Measurements from ENCODE around the gene FCER2.

FCER2 gene

GRCh38 chr19:7732045-7732444, 30.1 kb upstream of the FCER2 start, which contains the start of gene CLEC4G:
TSS of gene CLEC4G (minus strand) at chr19:7732110. CDS start at chr19:7732102, 8 bp downstream.
- DNase-seq: no peak

- DNase-seq: no peak
Observed at GRCh38 chr19:7731615-7732014, 29.7 kb upstream of the FCER2 start.

- DNase-seq: no peak
Observed at GRCh38 chr19:7731218-7731595, 29.3 kb upstream of the FCER2 start.

DNA sequence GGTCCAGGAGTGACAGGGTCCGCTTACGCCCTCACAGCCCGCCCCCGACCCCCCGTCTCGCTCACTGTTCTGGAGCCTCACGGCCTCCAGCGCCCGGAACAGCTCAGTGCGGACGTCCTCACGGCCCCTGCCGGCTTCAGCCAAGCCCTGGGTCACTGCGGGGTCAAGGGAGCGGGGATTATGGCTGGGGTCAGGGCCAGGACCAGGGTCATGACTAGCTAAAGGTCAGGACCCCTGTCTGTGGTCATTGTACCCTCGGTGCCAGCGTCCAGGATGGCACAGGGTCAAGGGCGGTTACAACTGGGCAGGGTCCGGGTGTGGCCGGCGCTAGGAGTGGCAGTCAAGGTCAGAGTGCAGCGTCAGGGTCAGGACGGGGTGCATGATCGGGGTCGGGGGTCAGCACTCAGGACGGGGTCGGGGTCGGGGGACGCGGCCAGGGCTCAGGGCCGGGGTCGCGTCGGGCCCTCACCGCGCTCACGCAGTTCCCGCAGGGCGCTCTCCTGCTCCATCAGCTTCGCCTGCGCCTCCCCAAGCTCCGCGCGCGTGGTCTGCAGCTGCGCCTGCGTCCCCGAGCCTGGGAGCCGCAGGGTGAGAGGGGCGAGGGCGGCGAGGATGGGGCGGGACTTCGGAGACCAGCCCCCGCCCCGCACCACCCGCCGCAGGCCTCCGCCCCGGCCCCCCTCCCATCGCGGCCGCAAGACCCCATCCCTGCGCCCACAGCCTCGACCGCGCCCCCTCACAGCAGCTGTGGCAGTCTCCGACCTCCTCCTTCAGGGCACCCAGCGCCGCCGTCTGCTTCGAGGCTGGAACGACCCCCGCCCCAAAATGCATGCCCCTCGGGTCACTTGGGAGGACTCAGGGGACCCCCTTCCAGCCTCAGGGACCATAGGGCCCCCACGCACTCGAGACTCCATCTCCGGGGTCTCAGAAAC, 28.6 kb upstream of the FCER2 start:
- no peak for DNase-seq

DNA sequence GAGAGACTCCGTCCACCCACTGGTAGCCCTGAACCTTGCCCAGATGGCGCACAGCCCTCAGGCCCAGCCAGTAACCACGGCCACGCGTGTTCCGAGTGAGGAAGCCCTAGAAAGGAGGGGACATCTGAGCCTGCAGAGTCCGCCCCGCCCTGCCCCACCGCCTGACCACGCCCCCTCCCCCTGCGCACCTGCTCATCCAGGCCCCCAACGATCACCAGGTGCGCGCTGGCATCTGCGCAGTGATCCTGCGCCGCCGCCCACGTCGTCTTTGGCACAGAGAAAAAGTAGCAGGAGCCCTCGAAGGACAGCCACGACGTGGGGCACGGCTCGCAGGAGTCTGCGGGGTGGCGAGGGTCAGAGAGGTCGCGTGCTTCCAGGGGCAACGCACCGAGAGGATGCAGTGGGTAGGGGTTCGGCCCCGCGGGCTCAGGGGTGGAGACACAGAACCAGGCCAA, 27.9 kb upstream of the FCER2 start:
- no peak for DNase-seq

- no peak for DNase-seq
Observed at GRCh38 chr19:7729211-7729610, 27.3 kb upstream of the FCER2 start.

- DNase-seq: no peak
Observed at GRCh38 chr19:7725791-7726190, 23.9 kb upstream of the FCER2 start.

- DNase-seq: no peak
Observed at GRCh38 chr19:7722231-7722651, 20.3 kb upstream of the FCER2 start.

- DNase-seq: no peak
Observed at GRCh38 chr19:7720351-7720750, 18.4 kb upstream of the FCER2 start.

DNA sequence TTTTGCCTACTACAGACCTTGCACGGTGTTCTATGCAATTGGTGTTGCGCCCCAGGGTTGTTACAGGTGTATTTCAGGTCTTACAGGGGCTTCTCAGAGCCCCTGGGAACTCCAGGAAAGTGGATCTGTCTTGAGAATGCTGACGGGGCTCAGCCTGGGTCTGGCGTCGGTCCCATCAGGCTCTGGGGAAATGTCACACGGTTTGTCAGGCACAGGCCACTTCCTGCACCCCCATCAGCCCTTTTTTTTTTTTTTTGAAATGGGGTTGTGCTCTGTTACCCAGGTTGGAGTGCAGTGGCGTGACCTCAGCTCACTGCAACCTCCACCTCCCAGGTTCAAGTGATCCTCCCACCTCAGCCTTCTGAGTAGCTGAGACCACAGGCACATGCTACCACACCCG, 16.7 kb upstream of the FCER2 start:
- no peak for DNase-seq

GRCh38 chr19:7716762-7717161, 14.8 kb upstream of the FCER2 start:
- DNase-seq: no peak

DNA sequence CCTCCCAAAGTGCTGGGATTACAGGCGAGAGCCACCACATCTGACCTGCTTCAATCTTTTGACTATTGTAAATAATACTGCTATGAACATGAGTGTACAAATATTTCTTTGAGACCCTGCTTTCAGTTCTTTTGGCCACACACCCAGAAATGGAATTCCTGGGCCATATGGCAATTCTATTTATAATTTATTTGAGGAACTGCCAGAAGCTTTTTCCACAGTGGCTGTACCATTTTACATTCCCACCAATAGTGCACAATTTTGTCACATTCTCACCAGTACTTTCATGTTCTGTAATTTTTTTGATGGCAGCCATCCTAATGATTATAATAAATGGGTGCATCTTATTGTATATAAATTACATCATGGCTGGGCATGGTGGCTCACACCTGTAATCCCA, 13.7 kb upstream of the FCER2 start:
- DNase-seq: no peak

- DNase-seq: no peak
Observed at GRCh38 chr19:7710616-7711015, 8.7 kb upstream of the FCER2 start.

DNA sequence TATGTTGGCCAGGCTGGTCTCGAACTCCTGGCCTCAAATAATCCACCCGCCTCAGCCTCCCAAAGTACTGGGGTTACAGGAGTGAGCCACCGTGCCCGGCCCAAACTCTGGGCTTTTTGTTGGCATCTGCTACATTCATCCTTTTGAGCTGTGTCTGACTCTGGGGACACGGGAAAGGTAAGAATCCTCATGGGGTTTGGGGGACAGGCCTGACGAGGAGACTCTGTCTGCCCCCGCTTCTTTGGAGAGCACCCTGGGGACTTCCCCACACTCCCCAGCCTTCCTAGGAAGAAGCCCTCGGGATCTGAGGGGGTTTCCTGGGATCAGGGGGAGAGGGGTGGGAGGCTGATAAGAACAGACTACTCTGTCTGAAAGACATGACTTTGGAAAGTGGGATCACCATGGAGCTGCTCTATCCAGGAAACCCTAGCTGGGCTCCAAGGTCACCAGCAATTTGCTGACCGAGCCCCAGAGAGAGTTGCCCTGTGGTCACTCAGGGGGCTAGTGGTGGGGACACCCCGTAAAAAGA, 8.1 kb upstream of the FCER2 start:
- no peak for DNase-seq

GRCh38 chr19:7706955-7707456, 5.1 kb upstream of the FCER2 start:
- DNase-seq: no peak

GRCh38 chr19:7706188-7706954, 4.4 kb upstream of the FCER2 start:
- DNase-seq: no peak

DNA sequence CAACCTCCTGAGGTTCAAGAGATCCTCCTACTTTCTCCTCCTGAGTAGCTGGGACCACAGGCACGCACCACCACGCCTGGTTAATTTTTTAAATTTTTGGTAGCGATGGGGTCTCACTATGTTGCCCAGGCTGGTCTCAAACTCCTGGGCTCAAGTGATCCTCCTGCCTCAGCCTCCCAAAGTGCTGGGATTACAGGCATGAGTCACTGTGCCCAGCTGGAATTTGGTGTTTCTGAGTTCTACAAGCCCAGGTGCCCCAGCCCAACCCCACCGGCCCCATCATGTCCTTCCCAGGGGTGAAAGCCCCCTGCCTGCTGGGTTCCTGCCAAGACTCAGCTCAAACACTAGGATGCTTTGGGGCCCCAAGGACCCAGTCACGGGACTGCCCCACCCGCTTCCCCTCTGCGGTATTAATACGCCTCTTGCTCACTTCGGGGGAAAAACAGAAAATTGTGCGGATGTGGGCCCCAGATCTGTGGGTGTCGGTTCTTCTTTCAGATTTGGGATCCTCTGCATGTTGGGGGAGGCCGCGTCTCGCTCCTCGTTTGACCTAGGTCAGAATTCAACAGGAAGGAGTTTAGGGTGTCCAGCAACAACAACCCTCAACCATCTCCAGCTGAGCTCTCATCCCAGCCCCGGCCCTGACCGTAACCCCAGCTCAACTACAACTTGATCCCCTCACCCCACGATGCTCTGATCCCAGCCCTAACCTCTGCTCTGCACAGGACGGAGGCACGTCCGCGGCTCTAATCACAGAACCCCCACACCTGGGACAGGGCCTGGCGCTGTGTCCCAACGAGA, 3.7 kb upstream of the FCER2 start:
- DNase-seq: no peak

GRCh38 chr19:7704280-7705060, 2.5 kb upstream of the FCER2 start:
- DNase-seq: no peak

DNA sequence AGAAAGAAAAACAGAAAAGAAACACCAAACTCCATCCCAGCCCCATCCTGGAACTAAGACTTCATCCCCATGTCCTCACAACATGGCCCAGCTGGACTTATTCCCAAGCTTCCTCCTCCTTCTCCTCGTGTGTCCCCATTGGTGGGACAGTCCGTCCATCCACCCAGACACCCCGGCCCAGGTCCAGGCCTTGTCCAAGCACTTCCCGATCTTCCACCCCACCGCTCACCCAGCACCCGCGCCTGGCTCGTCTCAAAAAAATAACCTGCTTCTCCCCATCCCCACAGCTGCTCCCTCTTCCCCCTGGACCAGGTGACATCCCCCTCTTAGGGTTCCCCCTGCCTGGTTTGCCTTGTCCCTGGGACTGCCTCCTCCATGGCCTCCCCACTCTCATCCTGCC, 1.4 kb upstream of the FCER2 start:
- no peak for DNase-seq

DNA sequence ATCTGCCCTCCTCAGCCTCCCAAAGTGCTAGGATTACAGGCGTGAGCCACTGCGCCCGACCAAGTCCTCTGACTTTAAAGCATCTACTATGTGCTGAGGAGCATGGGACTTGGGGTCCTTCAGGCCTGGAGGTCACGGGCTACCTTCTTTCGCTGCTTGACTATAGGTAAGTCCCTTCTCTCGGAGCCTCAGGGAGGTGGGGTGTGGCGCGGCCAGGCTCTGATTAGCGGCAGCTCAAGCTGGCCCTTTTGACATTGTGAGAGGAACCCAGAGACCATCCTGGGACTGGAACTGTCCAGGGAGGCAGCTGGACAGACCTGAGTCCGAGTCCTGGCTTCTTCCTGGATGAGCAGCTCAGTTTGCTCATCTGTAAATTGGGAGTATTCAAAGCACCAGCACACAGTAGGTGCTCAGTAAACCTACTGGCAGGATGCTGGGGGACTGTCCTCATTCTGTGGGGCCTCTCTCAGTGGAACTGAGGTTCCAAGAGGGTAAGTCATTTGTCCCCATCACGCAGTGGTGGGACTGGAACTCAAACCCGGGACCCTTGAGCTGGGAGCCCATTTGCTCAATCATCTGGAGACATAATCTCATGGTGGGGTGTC, 780 bp downstream of the FCER2 start:
- no peak for DNase-seq

Measured in GF-D8 (cell line).